ENCODE data around the gene MCM7. TPM values are rescaled to one million over a fixed set of nuclear protein-coding genes. Genes with fewer than 3 reads are reported as not detected.

The MCM7 gene
- total RNA-seq, 4 donors from 2014 or later, result 31.8 to 67.3 (median 63.1) TPM

DNA sequence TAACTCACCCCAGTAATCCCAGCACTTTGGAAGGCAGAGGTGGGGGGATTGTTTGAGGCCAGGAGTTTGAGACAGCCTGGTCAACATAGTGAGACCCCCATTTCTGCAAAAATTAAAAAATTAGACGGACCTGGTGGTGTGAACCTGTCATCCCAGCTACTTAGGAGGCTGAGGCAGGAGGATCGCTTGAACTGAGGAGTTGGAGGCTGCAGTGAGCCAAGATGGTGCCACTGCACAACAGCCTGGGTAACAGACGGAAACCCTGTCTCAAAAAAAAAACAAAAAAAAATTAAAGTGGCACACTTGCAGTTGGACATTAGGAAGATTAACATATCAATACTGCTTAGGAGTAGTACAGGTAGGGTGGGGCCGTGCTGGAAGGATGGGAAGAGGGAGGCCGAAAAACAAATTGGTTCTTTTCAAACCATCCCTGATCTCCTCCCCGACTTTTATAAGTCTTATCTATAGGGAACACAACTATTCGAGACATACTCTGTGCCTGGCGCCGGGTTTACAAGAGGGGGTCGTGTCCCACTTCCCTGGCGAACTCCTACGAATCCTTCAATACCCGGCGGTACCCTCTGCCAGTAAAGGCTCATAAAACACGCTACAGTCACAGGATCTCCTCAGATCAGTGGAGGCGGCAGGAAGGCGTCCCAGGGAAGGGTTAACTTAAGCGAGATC, 17.3 kb upstream of the MCM7 start:
- no peaks in the 10 kb centered on the region for H3K9me3 ChIP-seq
- peak overlapping the region; percentile 56 to 90 (median 80) for H3K4me3 ChIP-seq
- intact Hi-C loops (cut with DNase I), result no loop called here
- H3K27me3 ChIP-seq, result no peaks in the 10 kb centered on the region
- H3K36me3 ChIP-seq, result peaks cover 0 to 16% (median 4%) of the 10 kb centered on the region in 3 donors
- no peak for TF ChIP-seq CTCF (IDR thresholded peaks at IDR 0.05)
- TF ChIP-seq POLR2A (IDR thresholded peaks at IDR 0.05), result no peak
- DNase-seq, result no peak
- WGBS, 2 donors, result 30% methylated on average over 11 to 12 of the region's 18 CpGs
- peak overlapping the region; percentile 81 to 95 (median 88) for H3K27ac ChIP-seq
- peaks cover 11 to 50% (median 18%) of the 10 kb centered on the region in 3 donors for H3K4me1 ChIP-seq

- no peak overlapping the region for H3K27ac ChIP-seq
- intact Hi-C loops (cut with DNase I), result no loop called here
- DNase-seq, result no peak
- H3K4me1 ChIP-seq, result peaks cover 3 to 23% (median 10%) of the 10 kb centered on the region in 3 donors
- TF ChIP-seq POLR2A (IDR thresholded peaks at IDR 0.05) (no peak), CTCF (IDR thresholded peaks at IDR 0.05) (no peak)
- H3K9me3 ChIP-seq, result no peaks in the 10 kb centered on the region
- no peak overlapping the region for H3K4me3 ChIP-seq
- no peaks in the 10 kb centered on the region for H3K27me3 ChIP-seq
- WGBS, 2 donors, result 93 to 96% methylated on average over 5 to 7 of the region's 7 CpGs
- H3K36me3 ChIP-seq, result peaks cover 5 to 43% (median 27%) of the 10 kb centered on the region in 3 donors
Observed at GRCh38 chr7:100115026-100115425, 13.8 kb upstream of the MCM7 start.

- Histone ChIP-seq H3K9me3 (no peaks in the 10 kb centered on the region), H3K36me3 (peaks cover 14 to 74% (median 32%) of the 10 kb centered on the region in 3 donors), H3K4me1 (no peaks in the 10 kb centered on the region), H3K27ac (no peak overlapping the region), H3K4me3 (no peak overlapping the region), H3K27me3 (no peaks in the 10 kb centered on the region)
- TF ChIP-seq POLR2A (IDR thresholded peaks at IDR 0.05) (no peak), CTCF (IDR thresholded peaks at IDR 0.05) (no peak)
- WGBS, 2 donors, result 88 to 93% methylated on average over 7 to 8 of the region's 13 CpGs
- intact Hi-C loops (cut with DNase I), result no loop called here
- DNase-seq, result no peak
Observed at GRCh38 chr7:100111914-100112313, 10.7 kb upstream of the MCM7 start.

GRCh38 chr7:100111156-100111555, 10.0 kb upstream of the MCM7 start:
- Histone ChIP-seq H3K27me3 (no peaks in the 10 kb centered on the region), H3K4me3 (no peak overlapping the region), H3K9me3 (no peaks in the 10 kb centered on the region), H3K36me3 (peaks cover 22 to 81% (median 32%) of the 10 kb centered on the region in 3 donors), H3K4me1 (no peaks in the 10 kb centered on the region), H3K27ac (no peak overlapping the region)
- DNase-seq, result no peak
- WGBS, 2 donors, result 90 to 91% methylated on average over 6 to 7 of the region's 7 CpGs
- no peak for TF ChIP-seq POLR2A (IDR thresholded peaks at IDR 0.05)
- no peak for TF ChIP-seq CTCF (IDR thresholded peaks at IDR 0.05)
- intact Hi-C loops (cut with DNase I), result no loop called here

GRCh38 chr7:100109521-100110163, 8.4 kb upstream of the MCM7 start:
- TF ChIP-seq POLR2A (IDR thresholded peaks at IDR 0.05), result no peak
- TF ChIP-seq CTCF (IDR thresholded peaks at IDR 0.05), result no peak
- intact Hi-C loops (cut with DNase I), result no loop called here
- H3K27me3 ChIP-seq, result no peaks in the 10 kb centered on the region
- no peaks in the 10 kb centered on the region for H3K4me1 ChIP-seq
- no peaks in the 10 kb centered on the region for H3K9me3 ChIP-seq
- H3K36me3 ChIP-seq, result peaks cover 28 to 97% (median 44%) of the 10 kb centered on the region in 3 donors
- no peak overlapping the region for H3K27ac ChIP-seq
- H3K4me3 ChIP-seq, result no peak overlapping the region
- 71 to 84% methylated on average over 5 to 6 of the region's 12 CpGs for whole genome bisulfite sequencing, 2 donors
- DNase-seq, result no peak
